ENCODE data around the gene ATP5PB.

The ATP5PB gene
- 144 to 415 (median 279) reads per million in 18 experiments for total RNA-seq

GRCh38 chr1:111448918-111449702, at the start of gene ATP5PB, which contains the start of gene WDR77:
Gene ATP5PB (plus strand): TSS chr1:111449464. CDS start chr1:111449542, 78 bp downstream.
Gene WDR77 (minus strand): TSS chr1:111449256. CDS start chr1:111449169, 87 bp downstream.
- peak; percentile 99 to 100 for DNase-seq

- peak; percentile 64 to 72 for DNase-seq
These were observed 49.3 kb upstream of the ATP5PB start for GRCh38 chr1:111399792-111400610.

- DNase-seq = no peak
These were observed 47.2 kb upstream of the ATP5PB start for GRCh38 chr1:111402083-111402482.

GRCh38 chr1:111404588-111404987, 44.7 kb upstream of the ATP5PB start:
- no peak for DNase-seq

GRCh38 chr1:111406321-111406768, 42.9 kb upstream of the ATP5PB start:
- DNase-seq = no peak

GRCh38 chr1:111407301-111407700, 42.0 kb upstream of the ATP5PB start:
- DNase-seq = no peak

- no peak for DNase-seq
These were observed 36.4 kb upstream of the ATP5PB start for GRCh38 chr1:111412839-111413238.

- no peak for DNase-seq
These were observed 34.5 kb upstream of the ATP5PB start for GRCh38 chr1:111414756-111415155.

GRCh38 chr1:111415461-111415860, 33.8 kb upstream of the ATP5PB start:
- DNase-seq = no peak

GRCh38 chr1:111417755-111418154, 31.5 kb upstream of the ATP5PB start:
- DNase-seq = no peak

- no peak for DNase-seq
These were observed 30.2 kb upstream of the ATP5PB start for GRCh38 chr1:111419037-111419436.

- no peak for DNase-seq
These were observed 28.9 kb upstream of the ATP5PB start for GRCh38 chr1:111420377-111420776.

- no peak for DNase-seq
These were observed 26.5 kb upstream of the ATP5PB start for GRCh38 chr1:111422546-111423391.

GRCh38 chr1:111424281-111424680, 25.0 kb upstream of the ATP5PB start:
- DNase-seq = no peak

- DNase-seq = no peak
These were observed 12.5 kb upstream of the ATP5PB start for GRCh38 chr1:111436726-111437125.

GRCh38 chr1:111439461-111440351, 9.6 kb upstream of the ATP5PB start:
- no peak for DNase-seq

- peak in 1 of 2 donors; percentile 9 for DNase-seq
These were observed 7.6 kb upstream of the ATP5PB start for GRCh38 chr1:111441573-111442192.

GRCh38 chr1:111442457-111442856, 6.8 kb upstream of the ATP5PB start:
- DNase-seq = no peak

GRCh38 chr1:111444031-111444430, 5.2 kb upstream of the ATP5PB start:
- no peak for DNase-seq

GRCh38 chr1:111446546-111446945, 2.7 kb upstream of the ATP5PB start:
- DNase-seq = no peak

Data from inflammatory macrophage (primary cell).